Ascending aorta (tissue), 2 donors: ENCODE data around the gene ZNF800. TPM values are rescaled to one million over a fixed set of nuclear protein-coding genes. Genes with fewer than 3 reads are reported as not detected.

Experiments
- DNase-seq, 2 donors: peaks; one replicate each; pipeline ENCODE4 v3.0.0-alpha.2; 2019; ENCODE audit warnings: low spot score in 2 of 2
- H3K27ac ChIP-seq, 2 donors: fragments of 200-600 bp; sonication (generic); one replicate each; pipeline ENCODE4 v1.5.1; 2016 to 2017; ENCODE audit warnings: mild to moderate bottlenecking in 1 of 2
- H3K27me3 ChIP-seq: fragments of 200-600 bp; sonication (generic); one replicate; pipeline ENCODE4 v1.5.1; 2017
- H3K36me3 ChIP-seq, 2 donors: fragments of 200-600 bp; sonication (generic); one replicate each; pipeline ENCODE4 v1.5.1; 2016
- H3K4me1 ChIP-seq, 2 donors: fragments of 200-600 bp; sonication (generic); one replicate each; pipeline ENCODE4 v1.5.1; 2016 to 2017; ENCODE audit warnings: mild to moderate bottlenecking in 1 of 2
- H3K4me3 ChIP-seq, 2 donors: fragments of 200-600 bp; sonication (generic); one replicate each; pipeline ENCODE4 v1.5.1; 2016 to 2017; ENCODE audit warnings: mild to moderate bottlenecking in 1 of 2
- H3K9me3 ChIP-seq, 2 donors: fragments of 200-600 bp; sonication (generic); one replicate each; pipeline ENCODE4 v1.5.1; 2016
- CTCF ChIP-seq, 3 experiments: fragments of 200-600 bp in 2 of 3; fragments of 450-650 bp in 1 of 3; sonication (generic) in 2 of 3; IDR thresholded peaks; one replicate each; pipeline ENCODE4 v1.5.1; 2016 to 2019; ENCODE audit warnings: antibody characterized with exemption in 3 of 3, mild to moderate bottlenecking in 1 of 3, moderate library complexity in 1 of 3
- intact Hi-C: fragments of 100-400 bp; cut with DNase I; formaldehyde crosslinking; loops from one replicate; pipeline ENCODE4 v1.15.1; 2023
- total RNA-seq: library from RNA; depleted of rRNA; stranded (reverse); fragments of >200 nt; gene quantifications from one replicate; pipeline ENCODE4 v1.1.0, GENCODE V29; 2016

ZNF800 gene
- total RNA-seq, 1 donor from 2014 or later = 36.9 TPM

DNA sequence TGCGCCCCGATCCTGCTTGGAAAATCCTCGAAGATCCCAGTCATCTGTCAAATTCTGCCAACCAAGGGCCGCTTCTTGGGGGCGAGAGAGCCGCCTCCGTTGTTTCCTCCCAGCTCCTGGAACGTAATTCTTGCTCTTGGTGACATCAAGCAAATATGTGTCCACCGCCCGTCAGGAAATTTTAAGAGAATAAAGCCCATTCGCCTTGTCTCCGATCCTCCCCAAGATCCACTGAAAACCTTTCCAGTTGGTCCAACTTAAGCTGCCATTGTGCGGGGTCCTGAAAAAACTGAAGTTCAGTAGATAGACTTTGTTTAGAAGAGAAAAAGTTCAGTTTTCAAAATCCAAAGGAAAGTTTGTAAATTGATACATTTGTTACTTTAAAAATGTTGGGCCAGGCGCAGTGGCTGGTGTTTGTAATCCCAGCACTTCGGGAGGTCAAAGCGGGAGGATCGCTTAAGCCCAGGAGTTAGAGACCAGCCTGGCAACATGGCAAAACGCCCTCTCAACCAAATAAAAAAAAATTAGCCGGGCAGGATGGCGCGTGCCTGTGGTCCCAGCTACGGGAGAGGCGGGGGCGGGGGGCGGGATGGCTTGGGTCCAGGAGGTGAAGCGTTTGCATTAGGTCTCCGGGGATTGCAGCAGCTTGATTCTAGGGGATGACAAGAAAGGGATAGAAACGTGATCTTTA lies 1.0 kb upstream of the ZNF800 start:
- intact Hi-C loops = loop anchor here (2.0 to 5.0 kb wide), 2 partner anchors 141 to 949 kb away; partner anchors contain the start of genes GRM8 and RBM28
- Histone ChIP-seq H3K4me3 (peak overlapping the region; percentile 94 to 97), H3K36me3 (peaks cover 0 to 5% of the 10 kb centered on the region in 2 donors), H3K4me1 (peaks cover 9 to 15% of the 10 kb centered on the region in 2 donors), H3K9me3 (no peaks in the 10 kb centered on the region), H3K27ac (peak overlapping the region; percentile 98 to 99), H3K27me3 (no peaks in the 10 kb centered on the region)
- no peak for TF ChIP-seq CTCF (IDR thresholded peaks at IDR 0.05)
- DNase-seq = peak in 1 of 2 donors; percentile 73

- peak overlapping the region; percentile 94 to 97 for H3K4me3 ChIP-seq
- no peaks in the 10 kb centered on the region for H3K9me3 ChIP-seq
- H3K4me1 ChIP-seq = peaks cover 9 to 15% of the 10 kb centered on the region in 2 donors
- intact Hi-C loops = loop anchor here (1.0 to 5.0 kb wide), 4 partner anchors 139 to 950 kb away; partner anchors contain the start of genes GCC1, GRM8, RBM28 and SND1
- H3K27me3 ChIP-seq = no peaks in the 10 kb centered on the region
- peaks cover 0 to 5% of the 10 kb centered on the region in 2 donors for H3K36me3 ChIP-seq
- TF ChIP-seq CTCF (IDR thresholded peaks at IDR 0.05) = no peak
- peak overlapping the region; percentile 98 to 99 for H3K27ac ChIP-seq
- peak in 1 of 2 donors; percentile 74 for DNase-seq
Measured at GRCh38 chr7:127392182-127392565, 334 bp downstream of the ZNF800 start.

GRCh38 chr7:127391591-127392181 lies 822 bp downstream of the ZNF800 start:
- no peaks in the 10 kb centered on the region for H3K9me3 ChIP-seq

DNA sequence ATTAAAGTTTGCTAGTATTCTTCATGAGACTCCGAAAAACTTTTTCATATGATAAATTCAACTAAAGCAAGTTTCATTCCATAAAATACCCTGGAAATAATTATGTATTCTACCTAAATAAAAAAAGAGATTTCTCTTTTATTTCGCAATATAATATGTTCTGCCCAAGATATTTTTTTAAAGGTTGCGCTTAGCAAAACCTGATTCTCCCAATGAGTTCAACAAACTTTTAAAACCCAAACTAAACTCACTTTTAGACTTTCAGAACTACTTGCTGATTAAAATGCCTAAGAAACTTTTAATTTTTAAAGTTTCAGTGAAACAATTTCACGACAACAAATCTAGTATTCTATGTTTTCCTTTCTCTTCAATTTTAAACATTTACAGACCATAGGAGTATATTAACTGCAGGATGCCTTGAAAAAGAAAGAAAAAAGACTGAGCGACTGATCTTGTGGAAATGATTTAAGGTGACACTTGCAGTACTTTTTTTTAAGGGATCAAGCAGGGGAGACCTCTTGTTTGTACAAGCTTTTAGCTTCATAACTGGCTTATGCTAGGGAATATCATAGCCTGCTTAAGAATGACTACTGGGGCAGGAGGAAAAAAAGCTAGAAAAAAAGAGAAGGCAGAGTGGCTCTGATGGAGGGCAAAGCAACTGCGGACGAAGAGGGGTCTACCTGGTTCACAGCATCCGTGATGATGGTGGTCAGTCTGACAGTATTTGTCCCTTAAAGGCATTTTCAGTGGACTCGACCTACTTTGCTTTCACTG lies 1.5 kb downstream of the ZNF800 start:
- H3K27ac ChIP-seq = peak overlapping the region in 1 of 2 donors; percentile 99
- no peak for TF ChIP-seq CTCF (IDR thresholded peaks at IDR 0.05)
- DNase-seq = no peak
- peak overlapping the region; percentile 94 to 97 for H3K4me3 ChIP-seq
- H3K9me3 ChIP-seq = no peaks in the 10 kb centered on the region
- H3K27me3 ChIP-seq = no peaks in the 10 kb centered on the region
- peaks cover 9 to 15% of the 10 kb centered on the region in 2 donors for H3K4me1 ChIP-seq
- H3K36me3 ChIP-seq = peaks cover 0 to 8% of the 10 kb centered on the region in 2 donors
- intact Hi-C loops = loop anchor here (5.0 kb wide), 1 partner anchor 951 kb away; the partner anchor contains the start of gene RBM28

More at GRCh38 chr7:127391591-127392181, 822 bp downstream of the ZNF800 start:
- Histone ChIP-seq H3K27ac (peak overlapping the region; percentile 98 to 99), H3K36me3 (peaks cover 0 to 6% of the 10 kb centered on the region in 2 donors), H3K4me1 (peaks cover 9 to 15% of the 10 kb centered on the region in 2 donors), H3K4me3 (peak overlapping the region; percentile 94 to 97), H3K27me3 (no peaks in the 10 kb centered on the region)
- DNase-seq = peak in 1 of 2 donors; percentile 63
- TF ChIP-seq CTCF (IDR thresholded peaks at IDR 0.05) = no peak
- intact Hi-C loops = loop anchor here (1.0 to 5.0 kb wide), 4 partner anchors 139 to 951 kb away; partner anchors contain the start of genes GCC1, GRM8, RBM28 and SND1

GRCh38 chr7:127390186-127390816 lies 2.2 kb downstream of the ZNF800 start:
- Histone ChIP-seq H3K27me3 (no peaks in the 10 kb centered on the region), H3K4me3 (no peak overlapping the region), H3K9me3 (no peaks in the 10 kb centered on the region), H3K27ac (no peak overlapping the region), H3K36me3 (peaks cover 0 to 12% of the 10 kb centered on the region in 2 donors), H3K4me1 (peaks cover 9 to 15% of the 10 kb centered on the region in 2 donors)
- TF ChIP-seq CTCF (IDR thresholded peaks at IDR 0.05) = no peak
- DNase-seq = no peak
- intact Hi-C loops = loop anchor here (5.0 kb wide), 1 partner anchor 952 kb away; the partner anchor contains the start of gene RBM28
